GM12878 (cell line): ENCODE data around the gene DNAJC3. TPM values are rescaled to one million over a fixed set of nuclear protein-coding genes. Genes with fewer than 3 reads are reported as not detected.

Experiments
- ATAC-seq: fragments of 200-7000 bp; cut with Tn5 transposase; 3 replicates; pipeline ENCODE4 v1.9.1; 2020; ENCODE audit warnings: mild to moderate bottlenecking, moderate library complexity
- BruUV-seq: library from RNA; stranded (reverse); fragments of 400-500 nt; replicated peaks from 2 replicates; lab custom pipeline; 2021; lab: Mats Ljungman, UMichigan
- CTCF ChIA-PET: fragments of 300-600 bp; sonication (Branson Sonifier 250); formaldehyde crosslinking; extraction: SDS; loops from one replicate; lab custom pipeline; 2021; ENCODE audit warnings: inconsistent platforms; lab: Yijun Ruan, JAX
- POLR2A ChIA-PET: fragments of 350-600 bp; formaldehyde crosslinking; extraction: SDS; loops from one replicate; lab custom pipeline; 2021; ENCODE audit warnings: inconsistent platforms; lab: Charles Lee
- RAD21 ChIA-PET: fragments of 300-600 bp; sonication (Branson Sonifier 250); formaldehyde crosslinking; loops from one replicate; lab custom pipeline; 2023; ENCODE audit warnings: antibody characterized with exemption; ENCODE audit not compliant: unreplicated experiment; lab: Charles Lee
- SMC1A ChIA-PET: fragments of 300-600 bp; sonication (Branson Sonifier 250); formaldehyde crosslinking; loops from one replicate; lab custom pipeline; 2023; ENCODE audit not compliant: unreplicated experiment, uncharacterized antibody; lab: Charles Lee
- DNase-seq: peaks from one replicate; pipeline ENCODE4 v3.0.0-alpha.2; 2011; ENCODE audit warnings: low read depth, low spot score
- FAIRE-seq: peaks from 3 replicates; lab custom pipeline; 2011; peaks lifted over from hg19 to GRCh38; lab: Jason Lieb, UNC
- H2AFZ ChIP-seq: 2 replicates; pipeline ENCODE4 v1.6.0; 2011; ENCODE audit warnings: low read depth, low read length, control low read depth; ENCODE audit not compliant: control insufficient read depth
- H3K27ac ChIP-seq: 2 replicates; pipeline ENCODE4 v1.5.1; 2011; ENCODE audit warnings: control low read depth; ENCODE audit not compliant: control insufficient read depth, insufficient read depth
- H3K27me3 ChIP-seq, 2 experiments: replicated peaks in 1 of 2; 2 replicates each; pipeline versions ENCODE4 v1.6.0 to v1.6.1; 2011; ENCODE audit warnings: low read length in 1 of 2; ENCODE audit not compliant: control insufficient read depth in 2 of 2, insufficient read depth in 2 of 2
- H3K36me3 ChIP-seq, 2 experiments: 2 replicates each; pipeline ENCODE4 v1.5.1; 2011; ENCODE audit warnings: low read length in 1 of 2; ENCODE audit not compliant: control insufficient read depth in 2 of 2, insufficient read depth in 2 of 2
- H3K4me1 ChIP-seq: 2 replicates; pipeline ENCODE4 v1.6.1; 2011; ENCODE audit warnings: mild to moderate bottlenecking, low read length, moderate library complexity, mixed read lengths; ENCODE audit not compliant: control insufficient read depth, insufficient read depth
- H3K4me2 ChIP-seq: 2 replicates; pipeline ENCODE4 v1.6.0; 2011; ENCODE audit warnings: control low read depth; ENCODE audit not compliant: control insufficient read depth, insufficient read depth
- H3K4me3 ChIP-seq: fragments of 200-600 bp; sonication (generic); 2 replicates; pipeline ENCODE4 v1.5.1; 2016
- H3K79me2 ChIP-seq: 2 replicates; pipeline ENCODE4 v1.6.0; 2011; ENCODE audit warnings: low read length; ENCODE audit not compliant: control insufficient read depth, insufficient read depth
- H3K9ac ChIP-seq: 2 replicates; pipeline ENCODE4 v1.8.0; 2011; ENCODE audit warnings: low read length, control low read depth, mixed read lengths; ENCODE audit not compliant: control insufficient read depth, insufficient read depth
- H3K9me3 ChIP-seq: replicated peaks from 3 replicates; pipeline ENCODE4 v1.5.1; 2011; ENCODE audit warnings: mild to moderate bottlenecking, low read length; ENCODE audit not compliant: control insufficient read depth, insufficient read depth
- H4K20me1 ChIP-seq: 2 replicates; pipeline ENCODE4 v1.6.0; 2011; ENCODE audit not compliant: control insufficient read depth, insufficient read depth
- DPF2 ChIP-seq: fragments of 450-650 bp; IDR thresholded peaks from 2 replicates; pipeline ENCODE4 v1.6.1; 2017; ENCODE audit warnings: mild to moderate bottlenecking
- KLF5 ChIP-seq: fragments of 450-650 bp; IDR thresholded peaks from 2 replicates; pipeline ENCODE4 v1.6.1; 2014; ENCODE audit warnings: mild to moderate bottlenecking; ENCODE audit not compliant: partially characterized antibody
- MEF2B ChIP-seq: fragments of 450-650 bp; IDR thresholded peaks from 2 replicates; pipeline ENCODE4 v1.6.1; 2018; ENCODE audit warnings: mild to moderate bottlenecking, moderate library complexity; ENCODE audit not compliant: partially characterized antibody, poor library complexity, severe bottlenecking
- NKRF ChIP-seq: fragments of 450-650 bp; conservative IDR thresholded peaks from 2 replicates; pipeline ENCODE4 v1.6.1; 2017; ENCODE audit warnings: mild to moderate bottlenecking, moderate library complexity
- POU2F2 ChIP-seq: IDR thresholded peaks from 3 replicates; pipeline ENCODE4 v1.6.1; 2011; ENCODE audit warnings: low read depth, mild to moderate bottlenecking, low read length, borderline replicate concordance
- RAD21 ChIP-seq: IDR thresholded peaks from 2 replicates; pipeline ENCODE4 v1.6.1; 2011; ENCODE audit warnings: mild to moderate bottlenecking, low read depth, low read length, moderate library complexity; ENCODE audit not compliant: insufficient read depth
- SP1 ChIP-seq: IDR thresholded peaks from one replicate; pipeline ENCODE4 v1.6.1; 2011; ENCODE audit warnings: low read depth, low read length
- WGBS: methylation state at CpG from one replicate; pipeline ENCODE4 v1.1.6; 2016; ENCODE audit warnings: low lambda C conversion rate; ENCODE audit not compliant: insufficient replicate concordance, insufficient coverage; ENCODE audit errors: missing lambda C conversion rate; 5-methylcytosine and 5-hydroxymethylcytosine counted together
- in situ Hi-C: fragments of 300-500 bp; cut with MboI; formaldehyde crosslinking; loops from 9 replicates; pipeline ENCODE4 v1.14.3; 2018; ENCODE audit warnings: mixed read lengths
- intact Hi-C: fragments of 100-400 bp; cut with micrococcal nuclease; formaldehyde crosslinking; loops from one replicate; pipeline ENCODE4 v1.14.2; 2022; ENCODE audit not compliant: unreplicated experiment
- polyA plus RNA-seq, 11 experiments: library from polyadenylated mRNA; depleted of rRNA in 4 of 11; unstranded in 6 of 11; stranded (reverse) in 5 of 11; fragments of >200 nt; fragmentation: Nextera tagmentation in 4 of 11; fragmentation: Illumina TruSeq in 1 of 11; extraction: Ambion mirVana in 4 of 11; extraction: Trizol in 1 of 11; gene quantifications; 1 replicate in 1 of 11; 2 replicates in 10 of 11; pipeline versions ENCODE4 v1.2.1 to v1.2.3, GENCODE V29; 2011 to 2016; ENCODE audit warnings: inconsistent platforms in 2 of 11, missing spikeins in 2 of 11, low read depth in 1 of 11
- total RNA-seq, 4 experiments: library from RNA; depleted of rRNA in 3 of 4; stranded (reverse); fragments of >200 nt in 3 of 4; fragmentation: Illumina TruSeq in 1 of 4; extraction: Trizol in 1 of 4; gene quantifications; 2 replicates each; pipeline versions ENCODE4 v1.2.1 to v1.2.3, GENCODE V29; 2013 to 2021
- TF ChIP-seq, protein P1 (sequence below): IDR thresholded peaks from 2 replicates; pipeline ENCODE4 v1.6.1; 2012; ENCODE audit warnings: low read depth, low read length, improper control_type of control experiment
- TF ChIP-seq, protein P2 (sequence below): IDR thresholded peaks from 2 replicates; pipeline ENCODE4 v1.6.1; 2012; ENCODE audit warnings: improper control_type of control experiment, low read depth, low read length; ENCODE audit not compliant: insufficient replicate concordance
- TF ChIP-seq, protein P3 (sequence below): fragments of 450-650 bp; IDR thresholded peaks from 2 replicates; pipeline ENCODE4 v1.6.1; 2017; ENCODE audit warnings: low read depth, mild to moderate bottlenecking, moderate library complexity
- TF ChIP-seq, protein P4 (sequence below): IDR thresholded peaks from 2 replicates; pipeline ENCODE4 v1.6.1; 2012; ENCODE audit warnings: low read depth, low read length, improper control_type of control experiment

Gene DNAJC3
- total and polyA plus RNA-seq, 10 of the 15 experiments (the other 5 are each of a cell fraction or from before 2014, with no cell fraction given) = 9.3 to 37.4 (median 19.0) TPM

DNA sequence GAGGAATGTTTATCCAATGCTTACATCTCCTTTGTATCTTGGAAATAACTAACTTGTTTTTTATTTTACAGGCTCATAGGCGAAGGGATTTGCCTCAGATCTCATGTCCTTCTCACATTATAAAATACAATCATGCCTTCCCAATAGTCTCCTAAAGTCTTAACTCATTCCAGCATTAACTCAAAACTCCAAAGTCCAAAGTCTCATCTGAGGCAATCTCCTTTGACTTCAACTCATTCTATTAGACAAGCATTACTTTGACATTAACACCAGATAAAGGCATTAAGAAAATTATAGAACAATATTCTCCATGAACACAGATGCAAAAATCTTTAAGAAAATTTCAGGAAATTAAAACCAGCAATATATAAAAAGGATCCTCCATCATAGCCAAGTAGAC, 137.6 kb downstream of the DNAJC3 start:
- Histone ChIP-seq H4K20me1 (no peaks in the 10 kb centered on the region), H3K36me3 (no peaks in the 10 kb centered on the region), H3K27ac (no peak overlapping the region), H3K4me2 (no peak overlapping the region), H3K4me1 (no peaks in the 10 kb centered on the region), H3K9ac (no peak overlapping the region), H3K9me3 (no peaks in the 10 kb centered on the region; the same call in 1 of the 3 replicates), H2AFZ (no peak overlapping the region), H3K4me3 (no peak overlapping the region), H3K27me3 (no peaks in the 10 kb centered on the region), H3K79me2 (no peaks in the 10 kb centered on the region)
- POLR2A ChIA-PET = no interaction called here
- BruUV-seq = no TSS peak
- SMC1A ChIA-PET = no interaction called here
- RAD21 ChIA-PET = no interaction called here
- CTCF ChIA-PET = interaction anchor here (0.9 kb wide), 1 partner anchor 26 kb away, joined by 3 read pairs; no protein-coding TSS in a partner anchor
- no peak for TF ChIP-seq SP1
- TF ChIP-seq DPF2 = no peak
- TF ChIP-seq, protein P1, sequence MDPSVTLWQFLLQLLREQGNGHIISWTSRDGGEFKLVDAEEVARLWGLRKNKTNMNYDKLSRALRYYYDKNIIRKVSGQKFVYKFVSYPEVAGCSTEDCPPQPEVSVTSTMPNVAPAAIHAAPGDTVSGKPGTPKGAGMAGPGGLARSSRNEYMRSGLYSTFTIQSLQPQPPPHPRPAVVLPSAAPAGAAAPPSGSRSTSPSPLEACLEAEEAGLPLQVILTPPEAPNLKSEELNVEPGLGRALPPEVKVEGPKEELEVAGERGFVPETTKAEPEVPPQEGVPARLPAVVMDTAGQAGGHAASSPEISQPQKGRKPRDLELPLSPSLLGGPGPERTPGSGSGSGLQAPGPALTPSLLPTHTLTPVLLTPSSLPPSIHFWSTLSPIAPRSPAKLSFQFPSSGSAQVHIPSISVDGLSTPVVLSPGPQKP = no peak
- TF ChIP-seq, protein P2, sequence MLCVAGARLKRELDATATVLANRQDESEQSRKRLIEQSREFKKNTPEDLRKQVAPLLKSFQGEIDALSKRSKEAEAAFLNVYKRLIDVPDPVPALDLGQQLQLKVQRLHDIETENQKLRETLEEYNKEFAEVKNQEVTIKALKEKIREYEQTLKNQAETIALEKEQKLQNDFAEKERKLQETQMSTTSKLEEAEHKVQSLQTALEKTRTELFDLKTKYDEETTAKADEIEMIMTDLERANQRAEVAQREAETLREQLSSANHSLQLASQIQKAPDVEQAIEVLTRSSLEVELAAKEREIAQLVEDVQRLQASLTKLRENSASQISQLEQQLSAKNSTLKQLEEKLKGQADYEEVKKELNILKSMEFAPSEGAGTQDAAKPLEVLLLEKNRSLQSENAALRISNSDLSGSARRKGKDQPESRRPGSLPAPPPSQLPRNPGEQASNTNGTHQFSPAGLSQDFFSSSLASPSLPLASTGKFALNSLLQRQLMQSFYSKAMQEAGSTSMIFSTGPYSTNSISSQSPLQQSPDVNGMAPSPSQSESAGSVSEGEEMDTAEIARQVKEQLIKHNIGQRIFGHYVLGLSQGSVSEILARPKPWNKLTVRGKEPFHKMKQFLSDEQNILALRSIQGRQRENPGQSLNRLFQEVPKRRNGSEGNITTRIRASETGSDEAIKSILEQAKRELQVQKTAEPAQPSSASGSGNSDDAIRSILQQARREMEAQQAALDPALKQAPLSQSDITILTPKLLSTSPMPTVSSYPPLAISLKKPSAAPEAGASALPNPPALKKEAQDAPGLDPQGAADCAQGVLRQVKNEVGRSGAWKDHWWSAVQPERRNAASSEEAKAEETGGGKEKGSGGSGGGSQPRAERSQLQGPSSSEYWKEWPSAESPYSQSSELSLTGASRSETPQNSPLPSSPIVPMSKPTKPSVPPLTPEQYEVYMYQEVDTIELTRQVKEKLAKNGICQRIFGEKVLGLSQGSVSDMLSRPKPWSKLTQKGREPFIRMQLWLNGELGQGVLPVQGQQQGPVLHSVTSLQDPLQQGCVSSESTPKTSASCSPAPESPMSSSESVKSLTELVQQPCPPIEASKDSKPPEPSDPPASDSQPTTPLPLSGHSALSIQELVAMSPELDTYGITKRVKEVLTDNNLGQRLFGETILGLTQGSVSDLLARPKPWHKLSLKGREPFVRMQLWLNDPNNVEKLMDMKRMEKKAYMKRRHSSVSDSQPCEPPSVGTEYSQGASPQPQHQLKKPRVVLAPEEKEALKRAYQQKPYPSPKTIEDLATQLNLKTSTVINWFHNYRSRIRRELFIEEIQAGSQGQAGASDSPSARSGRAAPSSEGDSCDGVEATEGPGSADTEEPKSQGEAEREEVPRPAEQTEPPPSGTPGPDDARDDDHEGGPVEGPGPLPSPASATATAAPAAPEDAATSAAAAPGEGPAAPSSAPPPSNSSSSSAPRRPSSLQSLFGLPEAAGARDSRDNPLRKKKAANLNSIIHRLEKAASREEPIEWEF = no peak
- TF ChIP-seq, protein P3, sequence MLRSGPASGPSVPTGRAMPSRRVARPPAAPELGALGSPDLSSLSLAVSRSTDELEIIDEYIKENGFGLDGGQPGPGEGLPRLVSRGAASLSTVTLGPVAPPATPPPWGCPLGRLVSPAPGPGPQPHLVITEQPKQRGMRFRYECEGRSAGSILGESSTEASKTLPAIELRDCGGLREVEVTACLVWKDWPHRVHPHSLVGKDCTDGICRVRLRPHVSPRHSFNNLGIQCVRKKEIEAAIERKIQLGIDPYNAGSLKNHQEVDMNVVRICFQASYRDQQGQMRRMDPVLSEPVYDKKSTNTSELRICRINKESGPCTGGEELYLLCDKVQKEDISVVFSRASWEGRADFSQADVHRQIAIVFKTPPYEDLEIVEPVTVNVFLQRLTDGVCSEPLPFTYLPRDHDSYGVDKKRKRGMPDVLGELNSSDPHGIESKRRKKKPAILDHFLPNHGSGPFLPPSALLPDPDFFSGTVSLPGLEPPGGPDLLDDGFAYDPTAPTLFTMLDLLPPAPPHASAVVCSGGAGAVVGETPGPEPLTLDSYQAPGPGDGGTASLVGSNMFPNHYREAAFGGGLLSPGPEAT = no peak
- TF ChIP-seq, protein P4, sequence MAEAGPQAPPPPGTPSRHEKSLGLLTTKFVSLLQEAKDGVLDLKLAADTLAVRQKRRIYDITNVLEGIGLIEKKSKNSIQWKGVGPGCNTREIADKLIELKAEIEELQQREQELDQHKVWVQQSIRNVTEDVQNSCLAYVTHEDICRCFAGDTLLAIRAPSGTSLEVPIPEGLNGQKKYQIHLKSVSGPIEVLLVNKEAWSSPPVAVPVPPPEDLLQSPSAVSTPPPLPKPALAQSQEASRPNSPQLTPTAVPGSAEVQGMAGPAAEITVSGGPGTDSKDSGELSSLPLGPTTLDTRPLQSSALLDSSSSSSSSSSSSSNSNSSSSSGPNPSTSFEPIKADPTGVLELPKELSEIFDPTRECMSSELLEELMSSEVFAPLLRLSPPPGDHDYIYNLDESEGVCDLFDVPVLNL = no peak
- TF ChIP-seq RAD21 = no peak
- TF ChIP-seq MEF2B = no peak
- TF ChIP-seq NKRF = no peak
- no peak for TF ChIP-seq POU2F2
- no peak for TF ChIP-seq KLF5
- ATAC-seq (no peak), FAIRE-seq (no peak), DNase-seq (no peak)
- intact Hi-C loops = no loop called here
- in situ Hi-C loops = no loop called here
- WGBS = 89% methylated on average over 1 of the region's 1 CpG
